Measurements from ENCODE around the gene SNX27. TPM values are rescaled to one million over a fixed set of nuclear protein-coding genes. Genes with fewer than 3 reads are reported as not detected.
"Not testable (repeated sequence)": the region's sequence is repeated elsewhere in the genome, so short reads cannot be mapped to it uniquely, and the experiment has no call there.

Gene SNX27
- total RNA-seq, 6 donors from 2014 or later = 35.0 to 62.9 (median 51.9) TPM

GRCh38 chr1:151641229-151641628 lies 29.4 kb downstream of the SNX27 start:
- no peak overlapping the region for H3K4me3 ChIP-seq
- ATAC-seq (ENCODE audit: low FRiP score in 2 of 2) (no peak), DNase-seq (no peak)
- TF ChIP-seq POLR2A (IDR thresholded peaks at IDR 0.05) = no peak
- TF ChIP-seq CTCF (IDR thresholded peaks at IDR 0.05) = no peak
- no peak for TF ChIP-seq EP300 (IDR thresholded peaks at IDR 0.05)
- no peak for TF ChIP-seq POLR2AphosphoS5 (IDR thresholded peaks at IDR 0.05)
- WGBS, 2 donors = 100% methylated on average over 1 of the region's 1 CpG
- H3K27ac ChIP-seq = no peak overlapping the region
- no peaks in the 10 kb centered on the region for H3K27me3 ChIP-seq
- H3K4me1 ChIP-seq = peaks cover 11 to 21% (median 14%) of the 10 kb centered on the region in 4 donors
- H3K9me3 ChIP-seq = no peaks in the 10 kb centered on the region
- H3K36me3 ChIP-seq = no peaks in the 10 kb centered on the region

GRCh38 chr1:151643085-151643484 lies 31.2 kb downstream of the SNX27 start:
- not testable (repeated sequence) for H3K36me3 ChIP-seq; DNase-seq; H3K4me3 ChIP-seq; ATAC-seq (ENCODE audit: low FRiP score in 2 of 2); H3K27ac ChIP-seq; H3K9me3 ChIP-seq; H3K27me3 ChIP-seq
- peaks cover 4 to 13% (median 6%) of the 10 kb centered on the region in 4 donors for H3K4me1 ChIP-seq
- WGBS, 2 donors = 93 to 98% methylated on average over 11 of the region's 11 CpGs

GRCh38 chr1:151644001-151644400 lies 32.2 kb downstream of the SNX27 start:
- H3K4me3 ChIP-seq = no peak overlapping the region
- 94 to 98% methylated on average over 2 of the region's 2 CpGs for WGBS, 2 donors
- ATAC-seq (ENCODE audit: low FRiP score in 2 of 2) = no peak
- peaks cover 0 to 4% (median 2%) of the 10 kb centered on the region in 4 donors for H3K4me1 ChIP-seq
- no peaks in the 10 kb centered on the region for H3K27me3 ChIP-seq
- H3K27ac ChIP-seq = no peak overlapping the region
- H3K36me3 ChIP-seq = peaks cover 0 to 7% (median 3%) of the 10 kb centered on the region in 4 donors
- no peaks in the 10 kb centered on the region for H3K9me3 ChIP-seq
- no peak for TF ChIP-seq EP300 (IDR thresholded peaks at IDR 0.05)
- TF ChIP-seq POLR2A (IDR thresholded peaks at IDR 0.05) = no peak
- no peak for TF ChIP-seq POLR2AphosphoS5 (IDR thresholded peaks at IDR 0.05)
- no peak for TF ChIP-seq CTCF (IDR thresholded peaks at IDR 0.05)
- DNase-seq = no peak

GRCh38 chr1:151653397-151653796 lies 41.5 kb downstream of the SNX27 start:
- peaks cover 8 to 38% (median 17%) of the 10 kb centered on the region in 4 donors for H3K4me1 ChIP-seq
- H3K27me3 ChIP-seq = no peaks in the 10 kb centered on the region
- no peak overlapping the region for H3K4me3 ChIP-seq
- peaks cover 0 to 9% (median 2%) of the 10 kb centered on the region in 4 donors for H3K36me3 ChIP-seq
- H3K9me3 ChIP-seq = no peaks in the 10 kb centered on the region
- peak overlapping the region in 3 of 4 donors; percentile 28 to 79 (median 62) for H3K27ac ChIP-seq
- ATAC-seq (ENCODE audit: low FRiP score in 2 of 2) = peak in 1 of 2 donors; percentile 81
- TF ChIP-seq POLR2AphosphoS5 (IDR thresholded peaks at IDR 0.05) (no peak), EP300 (IDR thresholded peaks at IDR 0.05) (no peak), POLR2A (IDR thresholded peaks at IDR 0.05) (no peak), CTCF (IDR thresholded peaks at IDR 0.05) (no peak)
- 35 to 41% methylated on average over 1 of the region's 1 CpG for WGBS, 2 donors
- DNase-seq = peak in 1 of 2 donors; percentile 66

- H3K4me1 ChIP-seq = peaks cover 8 to 31% (median 17%) of the 10 kb centered on the region in 4 donors
- H3K27me3 ChIP-seq = no peaks in the 10 kb centered on the region
- 34 to 44% methylated on average over 3 of the region's 3 CpGs for WGBS, 2 donors
- no peaks in the 10 kb centered on the region for H3K9me3 ChIP-seq
- peak overlapping the region in 2 of 4 donors; percentile 62 to 79 for H3K27ac ChIP-seq
- ATAC-seq (ENCODE audit: low FRiP score in 2 of 2) (peak in 1 of 2 donors; percentile 12), DNase-seq (no peak)
- TF ChIP-seq EP300 (IDR thresholded peaks at IDR 0.05) = no peak
- no peak for TF ChIP-seq CTCF (IDR thresholded peaks at IDR 0.05)
- TF ChIP-seq POLR2AphosphoS5 (IDR thresholded peaks at IDR 0.05) = no peak
- no peak for TF ChIP-seq POLR2A (IDR thresholded peaks at IDR 0.05)
- H3K4me3 ChIP-seq = no peak overlapping the region
- peaks cover 9 to 17% (median 14%) of the 10 kb centered on the region in 4 donors for H3K36me3 ChIP-seq
Observed at GRCh38 chr1:151655371-151655770, 43.5 kb downstream of the SNX27 start.
